Neural cell (in vitro differentiated cells): ENCODE data around the gene DUOX1.

Source experiments
- EP300 ChIP-seq: fragments of 450-650 bp; conservative IDR thresholded peaks from 2 replicates; pipeline ENCODE4 v1.6.1; 2014; ENCODE audit warnings: antibody characterized with exemption, mild to moderate bottlenecking, moderate library complexity; ENCODE audit not compliant: poor library complexity, severe bottlenecking
- EZH2 ChIP-seq: fragments of 200-600, 300-800 bp; shearing (Covaris generic), sonication (generic); IDR thresholded peaks from 2 replicates; pipeline ENCODE4 v1.6.1; 2014; ENCODE audit warnings: antibody characterized with exemption, low read length, borderline replicate concordance, mild to moderate bottlenecking; ENCODE audit not compliant: insufficient read depth, poor library complexity, severe bottlenecking
- POLR2AphosphoS5 ChIP-seq: IDR thresholded peaks from 2 replicates; pipeline ENCODE4 v1.6.1; 2012
- TAF1 ChIP-seq: IDR thresholded peaks from 2 replicates; pipeline ENCODE4 v1.6.1; 2012; ENCODE audit warnings: low read depth
- TF ChIP-seq, protein P1 (sequence below): fragments of 450-650 bp; IDR thresholded peaks from 2 replicates; pipeline ENCODE4 v1.5.1; 2014; ENCODE audit warnings: antibody characterized with exemption, mild to moderate bottlenecking, moderate library complexity; ENCODE audit not compliant: poor library complexity, severe bottlenecking
- TF ChIP-seq, protein P2 (sequence below): IDR thresholded peaks from 2 replicates; pipeline ENCODE4 v1.6.1; 2012; ENCODE audit warnings: borderline replicate concordance

DNA sequence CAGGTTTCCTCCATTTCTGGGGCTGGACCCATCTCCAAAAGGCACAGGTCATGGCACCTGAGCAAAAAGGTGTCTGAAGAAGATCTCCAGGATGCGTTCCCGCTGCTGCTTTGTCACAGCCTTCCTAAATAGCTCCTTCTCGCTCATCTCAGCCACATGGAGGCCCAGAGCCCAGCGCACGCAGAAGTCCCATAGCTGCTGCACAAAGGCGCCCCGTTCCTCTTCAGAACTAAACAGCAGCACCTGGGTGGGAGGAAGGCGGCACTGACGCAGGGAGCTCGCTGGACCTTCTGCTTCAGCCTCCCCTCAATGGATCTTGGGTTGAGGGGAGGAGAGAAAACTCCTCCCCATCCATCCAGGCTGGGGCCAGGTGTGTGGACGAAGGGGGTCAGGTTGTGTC lies 24.2 kb upstream of the DUOX1 start:
- TF ChIP-seq, protein P1, sequence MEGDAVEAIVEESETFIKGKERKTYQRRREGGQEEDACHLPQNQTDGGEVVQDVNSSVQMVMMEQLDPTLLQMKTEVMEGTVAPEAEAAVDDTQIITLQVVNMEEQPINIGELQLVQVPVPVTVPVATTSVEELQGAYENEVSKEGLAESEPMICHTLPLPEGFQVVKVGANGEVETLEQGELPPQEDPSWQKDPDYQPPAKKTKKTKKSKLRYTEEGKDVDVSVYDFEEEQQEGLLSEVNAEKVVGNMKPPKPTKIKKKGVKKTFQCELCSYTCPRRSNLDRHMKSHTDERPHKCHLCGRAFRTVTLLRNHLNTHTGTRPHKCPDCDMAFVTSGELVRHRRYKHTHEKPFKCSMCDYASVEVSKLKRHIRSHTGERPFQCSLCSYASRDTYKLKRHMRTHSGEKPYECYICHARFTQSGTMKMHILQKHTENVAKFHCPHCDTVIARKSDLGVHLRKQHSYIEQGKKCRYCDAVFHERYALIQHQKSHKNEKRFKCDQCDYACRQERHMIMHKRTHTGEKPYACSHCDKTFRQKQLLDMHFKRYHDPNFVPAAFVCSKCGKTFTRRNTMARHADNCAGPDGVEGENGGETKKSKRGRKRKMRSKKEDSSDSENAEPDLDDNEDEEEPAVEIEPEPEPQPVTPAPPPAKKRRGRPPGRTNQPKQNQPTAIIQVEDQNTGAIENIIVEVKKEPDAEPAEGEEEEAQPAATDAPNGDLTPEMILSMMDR, result no peak
- TF ChIP-seq POLR2AphosphoS5 (no peak), EZH2 (no peak), TAF1 (no peak), EP300 (no peak)
- TF ChIP-seq, protein P2, sequence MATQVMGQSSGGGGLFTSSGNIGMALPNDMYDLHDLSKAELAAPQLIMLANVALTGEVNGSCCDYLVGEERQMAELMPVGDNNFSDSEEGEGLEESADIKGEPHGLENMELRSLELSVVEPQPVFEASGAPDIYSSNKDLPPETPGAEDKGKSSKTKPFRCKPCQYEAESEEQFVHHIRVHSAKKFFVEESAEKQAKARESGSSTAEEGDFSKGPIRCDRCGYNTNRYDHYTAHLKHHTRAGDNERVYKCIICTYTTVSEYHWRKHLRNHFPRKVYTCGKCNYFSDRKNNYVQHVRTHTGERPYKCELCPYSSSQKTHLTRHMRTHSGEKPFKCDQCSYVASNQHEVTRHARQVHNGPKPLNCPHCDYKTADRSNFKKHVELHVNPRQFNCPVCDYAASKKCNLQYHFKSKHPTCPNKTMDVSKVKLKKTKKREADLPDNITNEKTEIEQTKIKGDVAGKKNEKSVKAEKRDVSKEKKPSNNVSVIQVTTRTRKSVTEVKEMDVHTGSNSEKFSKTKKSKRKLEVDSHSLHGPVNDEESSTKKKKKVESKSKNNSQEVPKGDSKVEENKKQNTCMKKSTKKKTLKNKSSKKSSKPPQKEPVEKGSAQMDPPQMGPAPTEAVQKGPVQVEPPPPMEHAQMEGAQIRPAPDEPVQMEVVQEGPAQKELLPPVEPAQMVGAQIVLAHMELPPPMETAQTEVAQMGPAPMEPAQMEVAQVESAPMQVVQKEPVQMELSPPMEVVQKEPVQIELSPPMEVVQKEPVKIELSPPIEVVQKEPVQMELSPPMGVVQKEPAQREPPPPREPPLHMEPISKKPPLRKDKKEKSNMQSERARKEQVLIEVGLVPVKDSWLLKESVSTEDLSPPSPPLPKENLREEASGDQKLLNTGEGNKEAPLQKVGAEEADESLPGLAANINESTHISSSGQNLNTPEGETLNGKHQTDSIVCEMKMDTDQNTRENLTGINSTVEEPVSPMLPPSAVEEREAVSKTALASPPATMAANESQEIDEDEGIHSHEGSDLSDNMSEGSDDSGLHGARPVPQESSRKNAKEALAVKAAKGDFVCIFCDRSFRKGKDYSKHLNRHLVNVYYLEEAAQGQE, result no peak
